Loucy (cell line): ENCODE measurements around the gene NEDD4L.

Experiments
- H2AFZ ChIP-seq: fragments of 200-600 bp; sonication (generic); 2 replicates; pipeline ENCODE4 v1.6.0; 2016; ENCODE audit warnings: antibody characterized with exemption, mild to moderate bottlenecking, low read length, moderate library complexity
- H3F3A ChIP-seq: fragments of 200-600 bp; 2 replicates; pipeline ENCODE4 v1.6.0; 2016; ENCODE audit warnings: antibody characterized with exemption, low read depth, mild to moderate bottlenecking
- H3K27me3 ChIP-seq: fragments of 200-600 bp; sonication (generic); 2 replicates; pipeline ENCODE4 v1.6.1; 2014; ENCODE audit warnings: low read length, mild to moderate bottlenecking; ENCODE audit not compliant: insufficient read depth, poor library complexity, severe bottlenecking
- H3K36me3 ChIP-seq: fragments of 200-600 bp; sonication (generic); 2 replicates; pipeline ENCODE4 v1.6.1; 2016; ENCODE audit warnings: low read length; ENCODE audit not compliant: insufficient read depth
- H3K4me1 ChIP-seq: fragments of 200-600 bp; sonication (generic); 2 replicates; pipeline ENCODE4 v1.5.1; 2014; ENCODE audit warnings: low read length, mild to moderate bottlenecking; ENCODE audit not compliant: insufficient read depth, poor library complexity, severe bottlenecking
- H3K4me2 ChIP-seq: fragments of 200-600 bp; sonication (generic); 2 replicates; pipeline ENCODE4 v1.6.0; 2014; ENCODE audit warnings: antibody characterized with exemption, low read length, low read depth, mild to moderate bottlenecking; ENCODE audit not compliant: poor library complexity, severe bottlenecking
- H3K4me3 ChIP-seq: fragments of 200-600 bp; sonication (generic); 2 replicates; pipeline ENCODE4 v1.5.1; 2014; ENCODE audit warnings: low read length, mild to moderate bottlenecking, mixed read lengths; ENCODE audit not compliant: poor library complexity, severe bottlenecking
- H3K79me2 ChIP-seq: fragments of 200-600 bp; sonication (generic); 2 replicates; pipeline ENCODE4 v1.6.1; 2014; ENCODE audit warnings: low read length; ENCODE audit not compliant: insufficient read depth
- H3K9ac ChIP-seq: fragments of 200-600 bp; sonication (generic); 2 replicates; pipeline ENCODE4 v1.6.0; 2014; ENCODE audit warnings: mild to moderate bottlenecking, low read depth, low read length, moderate library complexity; ENCODE audit not compliant: poor library complexity, severe bottlenecking
- H3K9me2 ChIP-seq: fragments of 200-600 bp; sonication (generic); replicated peaks from 2 replicates; pipeline ENCODE4 v1.6.1; 2016; ENCODE audit warnings: low read depth, low read length, mixed read lengths
- H3K9me3 ChIP-seq: fragments of 200-600 bp; sonication (generic); 2 replicates; pipeline ENCODE4 v1.6.1; 2014; ENCODE audit warnings: mild to moderate bottlenecking, antibody characterized with exemption, low read length, low read depth; ENCODE audit not compliant: insufficient read depth
- H4K20me1 ChIP-seq: fragments of 200-600 bp; sonication (generic); 2 replicates; pipeline ENCODE4 v1.6.0; 2014; ENCODE audit warnings: antibody characterized with exemption, low read length, mild to moderate bottlenecking; ENCODE audit not compliant: insufficient read depth, poor library complexity, severe bottlenecking
- CTCF ChIP-seq: fragments of 200-600 bp; sonication (generic); conservative IDR thresholded peaks from 2 replicates; pipeline ENCODE4 v1.5.1; 2014; ENCODE audit warnings: mild to moderate bottlenecking, antibody characterized with exemption, low read length
- EZH2phosphoT487 ChIP-seq: fragments of 200-600 bp; IDR thresholded peaks from 2 replicates; pipeline ENCODE4 v1.6.1; 2018; ENCODE audit warnings: antibody characterized with exemption, mild to moderate bottlenecking, moderate library complexity, borderline replicate concordance

The NEDD4L gene

GRCh38 chr18:58388736-58389135, 344.7 kb downstream of the NEDD4L start:
- Histone ChIP-seq H4K20me1 (no peaks in the 10 kb centered on the region), H3K9me3 (no peaks in the 10 kb centered on the region), H3K4me1 (no peaks in the 10 kb centered on the region), H3K79me2 (no peaks in the 10 kb centered on the region), H3K36me3 (peaks cover under 1% of the 10 kb centered on the region; the same call in 1 of the 2 replicates), H3K9me2 (no peaks in the 10 kb centered on the region), H3K27me3 (no peaks in the 10 kb centered on the region), H3K4me2 (no peak overlapping the region), H3K9ac (no peak overlapping the region), H3K4me3 (no peak overlapping the region), H3F3A (no peaks in the 10 kb centered on the region), H2AFZ (no peak overlapping the region)
- no peak for TF ChIP-seq EZH2phosphoT487
- no peak for TF ChIP-seq CTCF

- H3K4me2 ChIP-seq: no peak overlapping the region
- H3F3A ChIP-seq: no peaks in the 10 kb centered on the region
- no peaks in the 10 kb centered on the region for H3K9me2 ChIP-seq
- no peak overlapping the region for H3K4me3 ChIP-seq
- H2AFZ ChIP-seq: no peak overlapping the region
- H3K9me3 ChIP-seq: no peaks in the 10 kb centered on the region
- no peaks in the 10 kb centered on the region for H3K27me3 ChIP-seq
- H4K20me1 ChIP-seq: no peaks in the 10 kb centered on the region
- no peak overlapping the region for H3K9ac ChIP-seq
- TF ChIP-seq CTCF: no peak
- TF ChIP-seq EZH2phosphoT487: no peak
- no peaks in the 10 kb centered on the region for H3K79me2 ChIP-seq
- H3K4me1 ChIP-seq: no peaks in the 10 kb centered on the region
- peaks cover 3% of the 10 kb centered on the region; the same call in 1 of the 2 replicates for H3K36me3 ChIP-seq
Observed at GRCh38 chr18:58389745-58390144, 345.7 kb downstream of the NEDD4L start.

- TF ChIP-seq EZH2phosphoT487: no peak
- TF ChIP-seq CTCF: no peak
- Histone ChIP-seq H4K20me1 (no peaks in the 10 kb centered on the region), H3K4me3 (no peak overlapping the region), H3K9me2 (no peaks in the 10 kb centered on the region), H3K36me3 (peaks cover 3% of the 10 kb centered on the region; the same call in 1 of the 2 replicates), H3K4me1 (peaks cover 2% of the 10 kb centered on the region), H3K9ac (no peak overlapping the region), H3K27me3 (no peaks in the 10 kb centered on the region), H3K4me2 (no peak overlapping the region), H3K9me3 (no peaks in the 10 kb centered on the region), H2AFZ (no peak overlapping the region), H3K79me2 (no peaks in the 10 kb centered on the region), H3F3A (no peaks in the 10 kb centered on the region)
Observed at GRCh38 chr18:58390399-58390798, 346.4 kb downstream of the NEDD4L start.
